Dendritic cell treated with granulocyte-macrophage colony-stimulating factor and Interleukin-4, amounts not matched to agents 40 ng/mL and 50 ng/mL, for 4 days (primary cell): ENCODE results near the gene NRXN2.

Experiments
- H3K27ac Mint-ChIP-seq: one replicate; pipeline ENCODE4 v1.8.0; 2022; ENCODE audit warnings: mild to moderate bottlenecking, mixed read lengths
- H3K27me3 Mint-ChIP-seq: one replicate; pipeline ENCODE4 v1.8.0; 2022; ENCODE audit warnings: mild to moderate bottlenecking, mixed read lengths
- H3K36me3 Mint-ChIP-seq: one replicate; pipeline ENCODE4 v1.8.0; 2022; ENCODE audit warnings: low read depth, mixed read lengths
- H3K4me1 Mint-ChIP-seq: one replicate; pipeline ENCODE4 v1.8.0; 2022; ENCODE audit warnings: low read depth, mixed read lengths
- H3K4me3 Mint-ChIP-seq: one replicate; pipeline ENCODE4 v1.8.0; 2022; ENCODE audit warnings: mild to moderate bottlenecking, moderate library complexity, mixed read lengths
- H3K9me3 Mint-ChIP-seq: one replicate; pipeline ENCODE4 v1.8.0; 2022; ENCODE audit warnings: mixed read lengths
- intact Hi-C: fragments of 100-400 bp; cut with micrococcal nuclease; formaldehyde crosslinking; loops from one replicate; pipeline ENCODE4 v1.15.0; 2022

NRXN2 gene

GRCh38 chr11:64649291-64649697 is 73.7 kb downstream of the NRXN2 start:
- Mint-ChIP-seq H3K9me3 (no peaks in the 10 kb centered on the region), H3K4me3 (no peak overlapping the region), H3K27me3 (peaks cover 36% of the 10 kb centered on the region), H3K27ac (no peak overlapping the region), H3K36me3 (no peaks in the 10 kb centered on the region), H3K4me1 (peaks cover 25% of the 10 kb centered on the region)
- intact Hi-C loops = loop anchor here (1.0 kb wide), 1 partner anchor 96 kb away; no protein-coding TSS in a partner anchor

- Mint-ChIP-seq H3K9me3 (no peaks in the 10 kb centered on the region), H3K36me3 (no peaks in the 10 kb centered on the region), H3K27me3 (peaks cover 43% of the 10 kb centered on the region), H3K4me1 (peaks cover 21% of the 10 kb centered on the region), H3K4me3 (no peak overlapping the region), H3K27ac (no peak overlapping the region)
- intact Hi-C loops = no loop called here
These were observed 74.4 kb downstream of the NRXN2 start for GRCh38 chr11:64648551-64648950.

- no peak overlapping the region for H3K27ac Mint-ChIP-seq
- no peak overlapping the region for H3K4me3 Mint-ChIP-seq
- intact Hi-C loops = no loop called here
- peaks cover 48% of the 10 kb centered on the region for H3K27me3 Mint-ChIP-seq
- no peaks in the 10 kb centered on the region for H3K9me3 Mint-ChIP-seq
- H3K36me3 Mint-ChIP-seq = no peaks in the 10 kb centered on the region
- peaks cover 12% of the 10 kb centered on the region for H3K4me1 Mint-ChIP-seq
These were observed 75.8 kb downstream of the NRXN2 start for GRCh38 chr11:64647019-64647779.

- Mint-ChIP-seq H3K27me3 (peaks cover 41% of the 10 kb centered on the region), H3K27ac (no peak overlapping the region), H3K36me3 (no peaks in the 10 kb centered on the region), H3K4me3 (no peak overlapping the region), H3K4me1 (peaks cover 4% of the 10 kb centered on the region), H3K9me3 (no peaks in the 10 kb centered on the region)
- intact Hi-C loops = no loop called here
These were observed 78.2 kb downstream of the NRXN2 start for GRCh38 chr11:64644647-64645275.

DNA sequence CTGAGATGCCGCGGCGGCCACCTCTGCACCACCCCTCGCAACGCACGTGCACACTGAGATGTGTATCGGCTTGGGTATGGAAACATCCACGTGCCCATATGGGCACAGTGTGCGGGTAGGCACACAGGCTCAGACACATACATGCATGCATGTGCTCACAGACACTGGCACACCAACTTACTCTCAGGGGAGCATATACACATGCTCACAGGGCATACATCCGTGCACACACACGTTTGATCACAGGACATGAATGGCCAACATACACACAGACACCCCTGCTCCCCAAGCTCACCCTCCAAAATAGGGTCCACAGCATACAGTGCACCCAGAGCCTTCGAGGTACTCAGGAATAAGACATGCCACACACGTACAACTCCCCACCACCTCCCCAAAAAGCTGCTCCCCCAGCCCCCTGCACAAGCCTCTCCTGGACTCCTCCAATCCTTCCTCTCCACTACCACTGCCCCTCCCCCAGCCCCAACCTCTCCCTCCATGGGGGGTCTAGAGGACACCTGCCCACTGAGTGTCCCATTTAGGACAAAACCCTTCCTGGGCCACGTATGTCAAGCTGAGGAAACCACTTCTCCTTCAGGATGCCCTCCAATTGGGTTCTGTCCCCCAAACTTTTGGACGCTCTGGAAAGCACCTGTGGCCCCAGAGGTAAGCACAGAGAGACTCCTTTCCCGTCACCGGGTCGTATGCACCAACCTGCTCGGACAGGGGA is 78.9 kb downstream of the NRXN2 start:
- Mint-ChIP-seq H3K9me3 (no peaks in the 10 kb centered on the region), H3K36me3 (no peaks in the 10 kb centered on the region), H3K27ac (no peak overlapping the region), H3K27me3 (peaks cover 38% of the 10 kb centered on the region), H3K4me1 (peaks cover 4% of the 10 kb centered on the region), H3K4me3 (no peak overlapping the region)
- intact Hi-C loops = no loop called here

DNA sequence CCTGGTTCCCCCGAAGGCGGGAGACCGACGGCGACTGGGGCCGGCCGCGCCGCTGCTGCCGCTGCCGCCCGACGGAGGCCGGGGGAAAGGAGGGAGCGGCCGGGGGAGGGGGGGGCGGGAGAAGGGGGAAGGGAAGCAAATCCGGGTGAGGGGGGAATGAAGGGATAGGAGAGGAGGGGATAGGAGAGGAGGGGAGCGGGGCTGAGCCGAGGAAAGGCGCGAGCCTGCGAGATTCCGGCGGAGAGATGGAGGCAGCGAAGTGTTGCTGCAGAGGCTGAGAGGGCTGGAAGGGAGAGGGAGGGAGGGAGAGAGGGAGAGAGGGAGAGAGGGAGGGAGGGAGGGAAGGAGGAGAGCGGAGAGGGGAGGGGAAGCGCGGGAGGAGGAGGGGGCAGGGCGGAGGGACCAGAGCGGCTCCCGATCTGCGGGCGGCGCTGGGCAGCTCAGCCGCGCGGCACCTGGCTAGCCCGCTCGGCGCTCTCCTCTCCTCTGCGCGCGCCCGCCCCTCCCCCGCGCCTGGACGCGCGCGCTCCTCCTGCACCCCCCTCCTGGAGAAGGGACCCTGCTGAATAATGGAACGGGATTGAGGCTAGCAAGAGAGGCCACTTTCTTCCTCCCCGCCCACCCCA is 79.6 kb downstream of the NRXN2 start:
- intact Hi-C loops = no loop called here
- Mint-ChIP-seq H3K27ac (no peak overlapping the region), H3K9me3 (no peaks in the 10 kb centered on the region), H3K4me1 (peaks cover 4% of the 10 kb centered on the region), H3K27me3 (peaks cover 38% of the 10 kb centered on the region), H3K4me3 (no peak overlapping the region), H3K36me3 (no peaks in the 10 kb centered on the region)

- Mint-ChIP-seq H3K4me3 (no peak overlapping the region), H3K9me3 (no peaks in the 10 kb centered on the region), H3K27ac (no peak overlapping the region), H3K4me1 (peaks cover 4% of the 10 kb centered on the region), H3K27me3 (peaks cover 38% of the 10 kb centered on the region), H3K36me3 (no peaks in the 10 kb centered on the region)
- intact Hi-C loops = no loop called here
These were observed 80.1 kb downstream of the NRXN2 start for GRCh38 chr11:64642871-64643255.

- H3K4me3 Mint-ChIP-seq = no peak overlapping the region
These were observed 80.6 kb downstream of the NRXN2 start for GRCh38 chr11:64642418-64642735.

GRCh38 chr11:64641596-64642417 is 81.2 kb downstream of the NRXN2 start:
- Mint-ChIP-seq H3K27me3 (peaks cover 38% of the 10 kb centered on the region), H3K36me3 (no peaks in the 10 kb centered on the region), H3K9me3 (no peaks in the 10 kb centered on the region), H3K4me1 (peaks cover 4% of the 10 kb centered on the region), H3K4me3 (no peak overlapping the region), H3K27ac (no peak overlapping the region)
- intact Hi-C loops = no loop called here

More at GRCh38 chr11:64642418-64642735, 80.6 kb downstream of the NRXN2 start:
- no peaks in the 10 kb centered on the region for H3K9me3 Mint-ChIP-seq
- peaks cover 41% of the 10 kb centered on the region for H3K27me3 Mint-ChIP-seq
- H3K36me3 Mint-ChIP-seq = no peaks in the 10 kb centered on the region
- intact Hi-C loops = no loop called here
- peaks cover 4% of the 10 kb centered on the region for H3K4me1 Mint-ChIP-seq
- H3K27ac Mint-ChIP-seq = no peak overlapping the region

DNA sequence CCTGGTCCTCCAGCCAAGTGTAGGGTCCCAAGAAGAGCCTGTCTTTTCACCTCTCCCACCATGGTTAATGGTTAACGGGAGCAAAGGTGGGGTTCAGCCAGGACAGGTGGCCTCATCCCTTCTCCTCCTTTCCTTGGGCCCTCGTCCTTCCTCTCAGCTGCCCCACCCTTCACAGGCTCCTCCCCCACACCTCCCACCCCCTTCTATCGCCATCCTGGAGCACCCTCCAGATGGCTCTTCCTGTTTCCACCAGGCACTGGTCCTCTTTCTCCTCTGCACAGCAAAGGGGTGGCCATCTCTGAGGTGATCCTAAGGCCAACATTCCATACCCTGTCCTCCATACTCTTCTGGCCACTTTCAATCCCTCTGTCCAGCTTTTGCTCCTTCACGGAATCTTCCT is 83.1 kb downstream of the NRXN2 start:
- peaks cover 8% of the 10 kb centered on the region for H3K4me1 Mint-ChIP-seq
- peaks cover 27% of the 10 kb centered on the region for H3K27me3 Mint-ChIP-seq
- no peaks in the 10 kb centered on the region for H3K36me3 Mint-ChIP-seq
- no peak overlapping the region for H3K27ac Mint-ChIP-seq
- H3K4me3 Mint-ChIP-seq = no peak overlapping the region
- H3K9me3 Mint-ChIP-seq = no peaks in the 10 kb centered on the region
- intact Hi-C loops = no loop called here

- Mint-ChIP-seq H3K36me3 (no peaks in the 10 kb centered on the region), H3K4me1 (peaks cover 18% of the 10 kb centered on the region), H3K4me3 (no peak overlapping the region), H3K27ac (no peak overlapping the region), H3K9me3 (no peaks in the 10 kb centered on the region), H3K27me3 (peaks cover 16% of the 10 kb centered on the region)
- intact Hi-C loops = no loop called here
These were observed 84.2 kb downstream of the NRXN2 start for GRCh38 chr11:64638829-64639228.

DNA sequence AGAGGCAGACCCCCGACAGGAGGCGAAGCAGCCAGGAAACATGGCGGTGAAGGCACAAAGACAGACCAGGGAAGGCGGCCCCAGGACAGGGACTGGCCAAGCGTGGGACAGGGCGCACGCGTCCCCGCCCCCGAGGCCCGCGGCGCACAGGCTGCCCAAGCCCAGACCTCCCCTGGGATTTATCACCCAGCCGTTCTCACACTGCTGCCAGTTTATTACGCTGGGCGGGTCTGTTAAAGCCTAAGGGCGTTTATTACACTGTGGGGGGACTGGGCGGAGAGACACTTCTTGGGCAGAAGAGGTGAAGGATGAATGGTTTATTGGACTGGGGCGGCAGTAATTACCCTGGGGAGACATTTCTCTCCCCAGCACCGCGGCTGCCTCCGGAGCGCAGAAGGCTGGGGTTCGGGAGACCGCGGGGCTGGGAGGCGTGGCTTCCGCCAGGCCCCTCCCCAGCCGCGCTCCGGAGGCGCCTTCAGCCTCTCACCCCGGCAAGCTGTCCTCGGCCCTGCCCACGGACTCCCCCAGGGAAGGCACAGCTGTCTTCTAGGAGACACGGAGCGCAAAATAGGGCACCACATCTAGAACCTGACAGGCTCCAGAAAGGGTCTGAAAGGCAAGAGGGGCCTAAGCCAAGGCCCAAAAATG is 84.9 kb downstream of the NRXN2 start:
- Mint-ChIP-seq H3K27me3 (peaks cover 12% of the 10 kb centered on the region), H3K4me1 (peaks cover 23% of the 10 kb centered on the region), H3K4me3 (no peak overlapping the region), H3K27ac (no peak overlapping the region), H3K36me3 (no peaks in the 10 kb centered on the region), H3K9me3 (no peaks in the 10 kb centered on the region)
- intact Hi-C loops = no loop called here

- Mint-ChIP-seq H3K27ac (no peak overlapping the region), H3K9me3 (no peaks in the 10 kb centered on the region), H3K36me3 (no peaks in the 10 kb centered on the region), H3K27me3 (peaks cover 9% of the 10 kb centered on the region), H3K4me1 (peaks cover 23% of the 10 kb centered on the region), H3K4me3 (no peak overlapping the region)
- intact Hi-C loops = no loop called here
These were observed 85.5 kb downstream of the NRXN2 start for GRCh38 chr11:64637334-64638017.
